Activated CD8-positive, alpha-beta memory T cell treated with anti-CD3 and anti-CD28 coated beads, Interleukin-2, amount 50 U/mL, for 24 hours (primary cell): ENCODE results near the gene G3BP2.
"Not testable (repeated sequence)": the region's sequence is repeated elsewhere in the genome, so short reads cannot be mapped to it uniquely, and the experiment has no call there.

Source experiments
- DNase-seq: peaks from one replicate; pipeline ENCODE4 v3.0.0-alpha.2; 2020; ENCODE audit errors: extremely low read depth

The G3BP2 gene

DNA sequence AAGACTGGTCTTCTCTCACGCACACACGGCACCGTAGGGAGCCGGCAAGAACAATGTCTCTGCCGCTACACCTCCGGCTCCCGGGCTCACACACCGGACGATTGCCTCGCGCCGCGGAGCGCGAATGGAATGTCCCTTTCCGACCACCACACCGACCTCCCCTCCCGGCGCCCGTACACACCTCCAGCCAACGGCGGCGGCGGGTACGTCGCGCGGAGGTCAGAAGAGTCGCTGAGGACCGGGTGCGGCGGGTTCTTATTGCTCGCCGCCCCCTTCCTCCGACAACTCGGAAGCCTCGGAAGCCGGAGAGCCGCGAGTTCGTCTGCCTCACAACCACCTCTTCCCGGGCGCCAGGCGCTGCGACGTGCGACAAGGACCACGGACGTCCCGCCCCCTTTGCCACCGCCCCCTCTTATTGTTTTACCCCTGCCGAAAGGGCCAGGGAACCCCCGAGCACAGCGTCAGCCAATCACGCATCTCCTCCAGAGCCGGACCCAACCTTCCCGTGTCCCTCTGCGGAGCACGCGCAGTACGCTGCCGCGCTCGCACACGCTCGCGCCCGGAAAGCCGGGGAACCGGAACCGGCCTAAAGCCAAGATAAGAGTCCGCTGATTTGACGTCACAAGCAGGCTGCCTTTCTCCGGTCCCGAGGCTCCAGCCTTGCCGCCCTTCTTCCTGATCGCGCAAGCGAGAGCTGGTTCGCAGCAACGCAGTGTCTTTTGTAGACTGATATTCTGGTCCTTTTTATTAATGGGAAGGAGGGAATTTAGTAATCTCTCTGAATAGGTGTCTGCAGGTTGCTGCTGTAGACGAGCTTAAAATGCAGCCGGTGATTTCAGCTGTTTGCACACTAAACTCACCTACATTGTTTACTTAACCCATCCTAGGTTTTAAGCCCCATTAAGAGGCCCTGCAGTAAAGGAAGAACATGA is at the start of gene G3BP2:
TSS of gene G3BP2 (minus strand) at position 385 of the 932 bp plus-strand sequence. CDS start 11,386 bp downstream, outside the sequence.
- DNase-seq: peak; percentile 92

- DNase-seq: no peak
Measured at GRCh38 chr4:75722417-75722816, 49.2 kb upstream of the G3BP2 start.

GRCh38 chr4:75718529-75718928 is 45.3 kb upstream of the G3BP2 start:
- no peak for DNase-seq

DNA sequence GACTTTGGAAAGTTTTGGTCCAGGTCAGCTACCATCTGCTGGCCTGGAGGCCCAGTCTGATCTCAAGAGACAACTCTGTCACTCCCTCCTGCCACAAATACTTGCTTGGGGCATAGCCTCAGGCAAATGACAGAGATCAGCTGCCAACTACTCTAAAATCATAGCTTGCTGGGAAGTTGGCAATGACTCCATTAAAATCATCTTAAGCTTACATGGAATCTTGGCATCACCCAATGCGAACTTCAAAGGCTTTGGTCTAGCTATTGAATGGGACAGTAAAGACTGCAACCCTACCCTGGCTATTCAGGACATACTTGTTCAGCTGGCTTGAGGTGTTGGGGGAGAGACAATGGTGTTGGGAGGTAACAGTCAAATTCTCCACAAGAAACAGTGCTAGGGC is 44.2 kb upstream of the G3BP2 start:
- DNase-seq: no peak

DNA sequence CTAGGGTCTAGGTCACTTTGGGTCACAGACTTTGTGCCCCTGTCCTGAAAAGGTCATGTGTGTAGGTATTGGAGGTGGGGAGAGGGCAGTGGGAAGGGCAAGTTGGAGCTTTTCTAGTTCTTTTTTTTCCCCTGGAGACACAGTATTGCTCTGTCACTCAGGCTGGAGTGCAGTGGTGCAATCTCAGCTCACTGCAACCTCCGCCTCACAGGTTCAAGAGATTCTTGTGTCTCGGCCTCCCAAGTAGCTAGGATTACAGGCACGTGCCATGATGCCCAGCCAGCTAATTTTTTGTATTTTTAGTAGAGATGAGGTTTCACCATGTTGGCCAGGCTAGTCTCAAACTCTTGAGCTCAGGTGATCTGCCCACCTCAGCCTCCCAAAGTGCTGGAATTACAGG is 42.8 kb upstream of the G3BP2 start:
- not testable (repeated sequence) for DNase-seq

DNA sequence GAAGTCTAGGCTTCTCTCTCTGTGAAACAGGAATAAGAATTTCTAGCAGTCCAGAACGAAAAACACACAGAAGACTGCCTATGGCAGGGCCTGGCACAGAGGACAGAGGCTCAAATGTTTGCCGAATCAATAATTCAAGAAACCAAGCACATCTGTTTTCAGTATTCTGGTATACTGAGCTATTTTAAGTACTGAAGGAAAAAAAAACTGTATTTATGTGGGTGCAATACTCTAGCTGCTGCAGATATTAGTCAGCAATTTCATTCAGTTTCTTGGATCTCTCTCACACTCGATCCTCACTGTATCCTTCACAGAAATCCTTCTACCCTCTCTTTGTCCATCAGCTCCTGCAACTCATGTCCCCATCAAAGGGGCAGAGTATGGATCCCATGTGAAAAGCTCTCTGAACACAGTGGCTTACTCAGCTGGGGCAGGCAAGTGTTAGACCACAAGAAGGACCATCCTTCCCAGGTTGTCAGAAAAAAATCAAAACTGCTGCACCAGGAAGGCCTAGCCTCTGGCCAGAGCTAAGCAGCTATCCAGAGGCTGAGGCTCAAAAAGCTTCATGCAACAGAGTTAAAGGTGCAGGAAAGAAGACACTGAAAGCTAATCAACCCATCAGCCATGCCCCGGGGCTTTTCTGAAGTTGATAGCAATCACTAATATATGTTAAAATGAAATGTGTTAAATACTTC is 42.0 kb upstream of the G3BP2 start:
- DNase-seq: no peak

DNA sequence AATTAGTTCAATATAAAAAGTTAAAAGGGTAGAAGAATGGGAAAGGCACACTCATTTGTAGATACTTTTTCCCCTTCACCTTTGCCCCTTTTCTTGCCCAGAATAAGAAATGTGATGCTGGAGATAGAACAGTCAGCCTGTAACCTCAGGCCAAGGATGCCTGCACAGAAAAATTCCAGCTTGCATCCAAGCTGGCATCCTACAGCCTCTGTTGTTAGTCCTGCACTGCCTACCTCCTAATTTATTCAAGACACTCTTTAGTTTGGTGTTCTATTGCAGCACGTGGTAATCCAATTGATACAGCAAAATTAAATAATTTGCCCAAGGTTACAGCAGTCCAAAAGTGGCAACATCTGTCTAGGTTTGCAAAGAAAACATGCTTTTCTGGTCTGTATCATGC is 41.5 kb upstream of the G3BP2 start:
- no peak for DNase-seq

GRCh38 chr4:75714011-75714410 is 40.8 kb upstream of the G3BP2 start:
- DNase-seq: no peak

- DNase-seq: no peak
Measured at GRCh38 chr4:75710246-75710645, 37.0 kb upstream of the G3BP2 start.

DNA sequence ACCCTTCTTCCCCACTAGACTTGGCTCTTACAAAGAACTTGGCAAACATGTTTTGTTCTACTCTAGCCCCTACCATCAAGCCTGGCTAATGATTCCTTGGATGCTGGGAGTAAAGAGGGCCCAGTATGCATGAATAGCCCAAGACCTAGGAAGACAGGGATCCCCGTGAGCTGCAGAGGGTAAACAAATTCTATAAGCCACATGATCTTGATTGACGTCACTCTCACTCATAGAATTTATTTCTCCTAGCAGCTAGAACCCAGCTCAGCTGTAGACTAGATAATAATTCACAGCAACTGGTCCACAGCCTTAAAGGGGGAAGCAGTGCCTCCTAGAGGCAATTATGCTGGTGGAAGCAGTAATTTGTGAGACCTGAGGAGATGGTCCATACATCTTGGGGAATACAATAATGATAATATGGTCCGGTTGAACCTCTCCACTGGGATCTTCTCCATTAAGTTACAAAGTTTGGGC is 35.0 kb upstream of the G3BP2 start:
- no peak for DNase-seq

DNA sequence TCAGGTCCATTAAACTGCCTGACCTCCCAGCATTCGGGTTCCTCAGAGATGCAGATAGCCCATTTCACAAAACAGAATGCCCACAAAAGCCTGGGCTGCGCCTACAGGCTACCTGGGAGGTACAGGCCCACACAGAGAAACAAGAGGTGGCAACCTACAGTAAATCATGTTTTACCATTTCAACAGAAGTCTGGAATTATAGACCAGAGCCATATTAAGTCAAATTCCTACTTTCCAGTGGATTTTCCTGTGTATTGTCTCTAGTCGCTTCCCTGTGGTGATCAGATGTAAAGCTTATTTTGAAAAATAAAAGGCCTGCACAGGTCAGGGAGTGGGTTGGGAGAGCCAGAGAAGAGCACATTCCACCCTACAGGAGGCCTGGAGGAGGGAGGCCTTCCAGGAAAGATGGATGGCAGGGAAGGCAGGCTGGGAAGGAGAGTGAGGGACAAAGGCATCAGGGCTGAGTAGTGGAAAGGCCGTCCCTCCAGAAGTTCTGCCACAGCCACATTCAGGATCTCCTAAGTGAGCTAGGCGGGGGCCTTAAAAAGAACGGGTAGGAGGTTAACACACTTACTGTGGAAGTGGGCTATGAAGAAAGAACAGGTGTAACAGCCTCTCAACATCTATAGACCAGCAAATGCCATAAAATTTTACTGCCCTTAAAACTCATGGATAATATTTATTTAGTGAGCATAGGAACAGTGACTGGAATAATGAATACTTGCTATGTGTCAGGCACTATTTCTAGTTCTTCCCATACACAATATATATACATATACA is 32.2 kb upstream of the G3BP2 start:
- no peak for DNase-seq

- no peak for DNase-seq
Measured at GRCh38 chr4:75702919-75703411, 29.8 kb upstream of the G3BP2 start.

- no peak for DNase-seq
Measured at GRCh38 chr4:75699299-75699698, 26.1 kb upstream of the G3BP2 start.

GRCh38 chr4:75698963-75699228 is 25.7 kb upstream of the G3BP2 start:
- no peak for DNase-seq

- DNase-seq: no peak
Measured at GRCh38 chr4:75698162-75698962, 25.2 kb upstream of the G3BP2 start.

- DNase-seq: no peak
Measured at GRCh38 chr4:75696581-75696980, 23.4 kb upstream of the G3BP2 start.

DNA sequence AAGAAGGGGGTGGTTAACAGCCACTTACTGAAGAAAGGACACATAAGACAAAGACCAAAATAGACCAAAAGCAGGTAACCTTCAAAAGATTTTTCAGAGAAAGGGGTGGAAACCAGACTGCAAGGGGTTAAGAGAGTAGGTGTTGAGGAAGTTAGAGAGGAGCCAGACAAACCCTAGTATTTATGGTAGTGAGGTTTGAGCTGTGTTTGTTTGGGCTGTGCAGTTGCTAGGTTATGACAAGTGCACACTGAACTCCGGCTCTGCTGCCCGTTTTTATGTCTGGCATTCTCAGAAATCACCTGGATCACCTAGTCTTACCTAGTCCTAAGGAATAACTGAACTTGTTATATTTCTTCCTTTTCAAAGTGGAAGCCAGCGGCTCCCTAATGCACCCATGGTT is 22.9 kb upstream of the G3BP2 start:
- DNase-seq: no peak

- not testable (repeated sequence) for DNase-seq
Measured at GRCh38 chr4:75692066-75692465, 18.9 kb upstream of the G3BP2 start.

DNA sequence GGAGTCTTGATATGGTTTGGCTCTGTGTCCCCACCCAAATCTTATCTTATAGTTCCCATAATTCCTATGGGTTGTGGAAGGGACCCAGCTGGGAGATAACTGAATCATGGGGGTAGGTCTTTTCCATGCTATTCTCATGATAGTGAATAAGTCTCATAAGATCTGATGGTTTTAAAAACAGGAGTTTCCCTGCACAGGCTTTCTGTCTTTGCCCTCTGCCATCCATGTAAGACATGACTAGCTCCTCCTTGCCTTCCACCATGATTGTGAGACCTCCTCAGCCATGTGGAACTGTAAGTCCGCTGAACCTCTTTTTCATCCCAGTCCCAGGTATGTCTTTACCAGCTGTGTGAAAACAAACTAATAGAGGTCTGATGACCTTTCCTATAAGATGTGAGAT is 13.9 kb upstream of the G3BP2 start:
- DNase-seq: not testable (repeated sequence)

DNA sequence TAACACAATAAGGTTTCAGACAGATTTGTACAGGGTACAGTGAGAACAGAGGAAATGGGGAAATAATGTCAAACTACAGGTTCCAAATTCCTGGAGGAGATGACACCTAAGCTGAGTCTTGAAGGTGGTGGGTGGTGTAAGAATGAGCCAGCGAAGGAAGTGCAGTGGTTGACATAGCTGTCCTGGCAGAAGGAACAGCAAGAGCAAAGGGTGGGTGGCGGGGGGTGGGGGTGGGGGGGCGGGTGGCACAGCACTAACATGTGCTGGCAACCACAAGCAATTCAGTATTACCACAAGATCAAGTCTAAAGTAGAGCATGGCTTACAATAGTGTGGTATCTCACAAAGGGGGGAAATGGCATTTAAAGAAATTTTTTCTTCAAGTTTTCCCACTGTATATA is 13.1 kb upstream of the G3BP2 start:
- no peak for DNase-seq

- no peak for DNase-seq
Measured at GRCh38 chr4:75685546-75686189, 12.5 kb upstream of the G3BP2 start.
